ENCODE data around the gene PIK3C3.

The PIK3C3 gene

GRCh38 chr18:41938445-41938844 is 16.6 kb upstream of the PIK3C3 start:
- ATAC-seq: peak; percentile 75
- no peak for TF ChIP-seq ZFP30 (CRISPR knock-in tag; IDR thresholded peaks at IDR 0.05)
- no peak for TF ChIP-seq ZNF70 (CRISPR knock-in tag; IDR thresholded peaks at IDR 0.05)
- TF ChIP-seq TOX (CRISPR knock-in tag; IDR thresholded peaks at IDR 0.05; ENCODE audit: borderline replicate concordance): no peak
- TF ChIP-seq ESRRG (CRISPR knock-in tag; IDR thresholded peaks at IDR 0.05): no peak
- TF ChIP-seq RARB (CRISPR knock-in tag; IDR thresholded peaks at IDR 0.05): no peak
- no peak for TF ChIP-seq CREB5 (CRISPR knock-in tag; IDR thresholded peaks at IDR 0.05; ENCODE audit: low read depth)
- no peak for TF ChIP-seq TCF4 (CRISPR knock-in tag; IDR thresholded peaks at IDR 0.05; ENCODE audit: borderline replicate concordance)
- no peak for TF ChIP-seq TSHZ2 (CRISPR knock-in tag; IDR thresholded peaks at IDR 0.05)
- TF ChIP-seq PATZ1 (CRISPR knock-in tag; IDR thresholded peaks at IDR 0.05; ENCODE audit: borderline replicate concordance): no peak

- peak; percentile 40 for ATAC-seq
- TF ChIP-seq RARB (CRISPR knock-in tag; IDR thresholded peaks at IDR 0.05) (no peak), POU6F1 (CRISPR knock-in tag; IDR thresholded peaks at IDR 0.05; ENCODE audit: borderline replicate concordance, low read depth) (no peak), PATZ1 (CRISPR knock-in tag; IDR thresholded peaks at IDR 0.05; ENCODE audit: borderline replicate concordance) (no peak), ZNF8 (CRISPR knock-in tag; IDR thresholded peaks at IDR 0.05) (no peak), ZNF70 (CRISPR knock-in tag; IDR thresholded peaks at IDR 0.05) (no peak), TCF4 (CRISPR knock-in tag; IDR thresholded peaks at IDR 0.05; ENCODE audit: borderline replicate concordance) (no peak), ESRRG (CRISPR knock-in tag; IDR thresholded peaks at IDR 0.05) (no peak), GLIS3 (CRISPR knock-in tag; IDR thresholded peaks at IDR 0.05) (no peak), OSR1 (CRISPR knock-in tag; IDR thresholded peaks at IDR 0.05) (no peak), TOX (CRISPR knock-in tag; IDR thresholded peaks at IDR 0.05; ENCODE audit: borderline replicate concordance) (no peak), SNAI2 (CRISPR knock-in tag; IDR thresholded peaks at IDR 0.05) (no peak)
These were observed 15.7 kb upstream of the PIK3C3 start for GRCh38 chr18:41939326-41939725.

- TF ChIP-seq CSDC2 (CRISPR knock-in tag; IDR thresholded peaks at IDR 0.05): peak; percentile 72
- TF ChIP-seq ZC3H10 (CRISPR knock-in tag; IDR thresholded peaks at IDR 0.05): peak; percentile 26; the same call in 1 of the 2 replicates
- no peak for TF ChIP-seq ZNF70 (CRISPR knock-in tag; IDR thresholded peaks at IDR 0.05)
- ATAC-seq: peak; percentile 95
These were observed 14.4 kb upstream of the PIK3C3 start for GRCh38 chr18:41940506-41941215.

GRCh38 chr18:41942254-41942653 is 12.8 kb upstream of the PIK3C3 start:
- TF ChIP-seq TOX (CRISPR knock-in tag; IDR thresholded peaks at IDR 0.05; ENCODE audit: borderline replicate concordance): no peak
- TF ChIP-seq SNAI2 (CRISPR knock-in tag; IDR thresholded peaks at IDR 0.05): no peak
- TF ChIP-seq ZFP30 (CRISPR knock-in tag; IDR thresholded peaks at IDR 0.05): no peak
- TF ChIP-seq ZNF565 (CRISPR knock-in tag; conservative IDR thresholded peaks at IDR 0.05; ENCODE audit: low read depth): no peak
- TF ChIP-seq CREB5 (CRISPR knock-in tag; IDR thresholded peaks at IDR 0.05; ENCODE audit: low read depth): no peak
- no peak for TF ChIP-seq ZNF8 (CRISPR knock-in tag; IDR thresholded peaks at IDR 0.05)
- TF ChIP-seq ISL1 (CRISPR knock-in tag; IDR thresholded peaks at IDR 0.05): no peak
- no peak for TF ChIP-seq TCF4 (CRISPR knock-in tag; IDR thresholded peaks at IDR 0.05; ENCODE audit: borderline replicate concordance)
- TF ChIP-seq RARB (CRISPR knock-in tag; IDR thresholded peaks at IDR 0.05): no peak
- no peak for TF ChIP-seq CSDC2 (CRISPR knock-in tag; IDR thresholded peaks at IDR 0.05)
- TF ChIP-seq ZNF70 (CRISPR knock-in tag; IDR thresholded peaks at IDR 0.05): no peak
- no peak for TF ChIP-seq PATZ1 (CRISPR knock-in tag; IDR thresholded peaks at IDR 0.05; ENCODE audit: borderline replicate concordance)
- ATAC-seq: no peak
